Liver (tissue), 3 donors: ENCODE measurements around the gene PSMD11.

Source experiments
- RXRA ChIP-seq, 2 donors: IDR thresholded peaks; 2 replicates each; pipeline ENCODE4 v1.6.1; 2017 to 2018; ENCODE audit warnings: antibody characterized with exemption in 2 of 2, mild to moderate bottlenecking in 1 of 2
- SP1 ChIP-seq: IDR thresholded peaks from 2 replicates; pipeline ENCODE4 v1.6.1; 2018; ENCODE audit warnings: antibody characterized with exemption, mild to moderate bottlenecking
- TAF1 ChIP-seq: conservative IDR thresholded peaks from 2 replicates; pipeline ENCODE4 v1.6.1; 2016; ENCODE audit warnings: antibody characterized with exemption, mild to moderate bottlenecking
- TF ChIP-seq, protein P1 (sequence below): fragments of 150-350 bp; IDR thresholded peaks from 2 replicates; pipeline ENCODE4 v1.5.1; 2017; ENCODE audit warnings: improper control_type of control experiment, low read depth, low read length; ENCODE audit not compliant: missing input control
- donor health status: healthy.
- donor health status: healthy.

DNA sequence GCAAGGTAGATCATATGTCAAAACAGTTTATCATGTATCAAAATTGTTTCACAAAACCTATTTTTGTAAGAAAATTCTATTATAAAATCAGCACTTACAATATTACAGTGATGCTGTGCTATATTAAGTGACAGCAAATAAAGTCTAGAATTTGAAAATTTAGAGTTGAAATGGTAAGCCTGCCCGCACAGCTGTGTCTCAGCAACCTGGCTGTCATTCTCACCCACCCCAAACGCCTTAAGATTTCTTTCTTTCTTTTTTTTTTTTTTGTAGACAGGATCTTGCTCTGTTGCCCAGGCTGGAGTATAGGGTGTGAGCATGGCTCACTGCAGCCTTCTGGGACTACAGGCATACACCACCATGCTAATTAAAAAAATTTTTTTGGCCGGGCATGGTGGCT, 69.3 kb downstream of the PSMD11 start:
- TF ChIP-seq, protein P1, sequence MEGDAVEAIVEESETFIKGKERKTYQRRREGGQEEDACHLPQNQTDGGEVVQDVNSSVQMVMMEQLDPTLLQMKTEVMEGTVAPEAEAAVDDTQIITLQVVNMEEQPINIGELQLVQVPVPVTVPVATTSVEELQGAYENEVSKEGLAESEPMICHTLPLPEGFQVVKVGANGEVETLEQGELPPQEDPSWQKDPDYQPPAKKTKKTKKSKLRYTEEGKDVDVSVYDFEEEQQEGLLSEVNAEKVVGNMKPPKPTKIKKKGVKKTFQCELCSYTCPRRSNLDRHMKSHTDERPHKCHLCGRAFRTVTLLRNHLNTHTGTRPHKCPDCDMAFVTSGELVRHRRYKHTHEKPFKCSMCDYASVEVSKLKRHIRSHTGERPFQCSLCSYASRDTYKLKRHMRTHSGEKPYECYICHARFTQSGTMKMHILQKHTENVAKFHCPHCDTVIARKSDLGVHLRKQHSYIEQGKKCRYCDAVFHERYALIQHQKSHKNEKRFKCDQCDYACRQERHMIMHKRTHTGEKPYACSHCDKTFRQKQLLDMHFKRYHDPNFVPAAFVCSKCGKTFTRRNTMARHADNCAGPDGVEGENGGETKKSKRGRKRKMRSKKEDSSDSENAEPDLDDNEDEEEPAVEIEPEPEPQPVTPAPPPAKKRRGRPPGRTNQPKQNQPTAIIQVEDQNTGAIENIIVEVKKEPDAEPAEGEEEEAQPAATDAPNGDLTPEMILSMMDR = no peak
- TF ChIP-seq SP1 (no peak), RXRA (IDR thresholded peaks at IDR 0.05) (no peak), TAF1 (no peak)
